ENCODE data around the gene TFPI.

- TF ChIP-seq CTCF (conservative IDR thresholded peaks at IDR 0.05 in 1 of 2, IDR thresholded peaks at IDR 0.05 in 1 of 2; ENCODE audit: extremely low read depth in 1 of 2, insufficient read depth in 1 of 2, low read depth in 1 of 2, low read length in 2 of 2), result no peak
- no peak for TF ChIP-seq EZH2 (IDR thresholded peaks at IDR 0.05; ENCODE audit: borderline replicate concordance, low read length)
Measured at GRCh38 chr2:187470698-187471097, 83.5 kb downstream of the TFPI start.

Measured in mammary epithelial cell (primary cell).